HG03432 (cell line): ENCODE measurements around the gene ITPR2.

Experiments
- ATAC-seq: cut with Tn5 transposase; IDR thresholded peaks from one replicate; pipeline ENCODE4 v1.9.1; 2021; ENCODE audit warnings: mild to moderate bottlenecking, moderate library complexity; ENCODE audit not compliant: unreplicated experiment

ITPR2 gene

DNA sequence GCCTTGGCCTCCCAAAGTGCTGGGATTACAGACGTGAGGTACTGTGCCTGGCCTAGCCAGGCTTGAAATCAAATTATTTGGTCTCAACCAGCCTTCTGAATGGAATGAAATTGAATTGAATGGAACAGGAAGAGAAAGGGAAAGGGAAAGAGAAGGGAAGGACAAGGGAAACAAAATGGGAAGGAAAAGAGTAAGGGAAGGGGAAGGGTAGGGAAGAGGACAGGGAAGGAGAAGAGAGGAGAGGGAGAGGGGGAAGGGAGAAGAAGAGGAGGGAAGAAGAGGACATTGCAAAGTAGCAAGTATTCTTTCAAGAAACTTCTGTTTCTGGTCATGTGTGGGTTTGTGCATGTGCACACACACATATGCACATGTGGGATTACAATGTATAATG lies 97.8 kb downstream of the ITPR2 start:
- ATAC-seq, result no peak

DNA sequence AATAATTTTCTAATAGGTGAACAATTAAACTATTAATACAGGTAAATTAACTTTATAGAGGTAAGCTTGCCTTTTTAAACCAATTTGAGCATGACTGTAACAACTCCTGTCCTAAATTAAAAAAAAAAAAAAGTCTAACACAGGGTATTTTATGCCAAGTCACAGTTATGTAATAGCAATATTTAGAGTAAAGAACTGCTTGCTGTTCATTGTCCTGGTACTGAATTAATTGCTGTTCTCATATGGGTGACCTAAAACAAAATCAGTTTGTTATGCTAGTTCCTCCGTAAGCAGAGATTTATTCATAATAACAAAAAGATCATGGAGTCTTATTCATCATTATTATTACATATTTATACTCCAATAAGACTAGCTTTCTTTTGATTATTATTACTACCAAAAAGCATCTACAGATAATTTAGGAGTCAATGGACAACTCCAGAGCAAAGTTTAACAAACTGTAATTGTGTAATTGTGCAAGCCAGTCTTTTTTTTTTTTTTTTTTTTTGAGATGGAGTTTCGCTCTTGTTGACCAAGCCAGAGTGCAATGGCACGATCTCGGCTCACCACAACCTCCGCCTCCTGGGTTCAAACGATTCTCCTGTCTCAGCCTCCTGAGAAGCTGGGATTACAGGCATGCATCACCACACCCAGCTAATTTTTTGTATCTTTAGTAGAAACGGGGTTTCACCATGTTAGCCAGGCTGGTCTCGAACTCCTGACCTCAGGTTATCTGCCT lies 98.3 kb downstream of the ITPR2 start:
- ATAC-seq, result no peak

DNA sequence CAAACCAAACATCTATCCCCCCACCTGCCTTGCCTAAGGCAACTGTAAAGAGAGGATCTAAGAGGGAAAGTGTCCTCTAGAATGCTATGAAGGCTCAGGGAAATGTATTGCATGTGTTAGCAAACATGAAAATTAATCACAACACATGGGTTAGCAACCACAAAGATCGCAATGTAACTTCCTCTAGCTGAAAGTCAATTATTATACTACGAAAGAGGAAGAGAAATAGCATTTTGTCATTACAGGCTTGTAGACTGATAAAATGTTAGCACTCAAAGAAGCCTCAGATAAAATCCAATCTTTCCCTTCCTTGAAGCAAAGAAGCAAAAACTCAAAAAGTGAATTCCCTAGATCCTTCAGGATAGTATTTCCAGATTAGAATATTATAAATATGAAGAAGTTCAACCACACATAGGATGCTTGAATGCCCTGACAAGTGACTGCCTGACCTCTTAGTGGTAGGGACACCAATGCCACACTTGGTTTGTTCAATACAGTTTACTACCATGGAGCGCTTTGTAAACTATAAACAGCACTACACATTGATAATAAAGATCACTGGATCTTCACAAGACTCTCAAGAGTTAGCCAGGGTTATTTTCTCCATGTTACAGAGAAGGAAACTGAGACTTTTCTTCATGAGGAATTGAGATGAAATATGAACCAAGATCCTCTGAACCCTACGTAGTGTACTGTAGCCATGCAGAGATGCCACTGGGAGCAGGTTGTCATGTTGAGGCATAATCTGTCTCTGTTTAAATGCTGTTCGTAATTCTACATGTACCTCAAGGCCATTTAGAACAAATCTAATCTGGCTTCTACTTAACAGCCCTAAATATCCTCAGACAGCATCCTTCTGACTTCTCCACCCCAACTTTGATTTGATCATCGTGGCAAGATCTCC lies 100.7 kb downstream of the ITPR2 start:
- ATAC-seq, result peak; percentile 62

DNA sequence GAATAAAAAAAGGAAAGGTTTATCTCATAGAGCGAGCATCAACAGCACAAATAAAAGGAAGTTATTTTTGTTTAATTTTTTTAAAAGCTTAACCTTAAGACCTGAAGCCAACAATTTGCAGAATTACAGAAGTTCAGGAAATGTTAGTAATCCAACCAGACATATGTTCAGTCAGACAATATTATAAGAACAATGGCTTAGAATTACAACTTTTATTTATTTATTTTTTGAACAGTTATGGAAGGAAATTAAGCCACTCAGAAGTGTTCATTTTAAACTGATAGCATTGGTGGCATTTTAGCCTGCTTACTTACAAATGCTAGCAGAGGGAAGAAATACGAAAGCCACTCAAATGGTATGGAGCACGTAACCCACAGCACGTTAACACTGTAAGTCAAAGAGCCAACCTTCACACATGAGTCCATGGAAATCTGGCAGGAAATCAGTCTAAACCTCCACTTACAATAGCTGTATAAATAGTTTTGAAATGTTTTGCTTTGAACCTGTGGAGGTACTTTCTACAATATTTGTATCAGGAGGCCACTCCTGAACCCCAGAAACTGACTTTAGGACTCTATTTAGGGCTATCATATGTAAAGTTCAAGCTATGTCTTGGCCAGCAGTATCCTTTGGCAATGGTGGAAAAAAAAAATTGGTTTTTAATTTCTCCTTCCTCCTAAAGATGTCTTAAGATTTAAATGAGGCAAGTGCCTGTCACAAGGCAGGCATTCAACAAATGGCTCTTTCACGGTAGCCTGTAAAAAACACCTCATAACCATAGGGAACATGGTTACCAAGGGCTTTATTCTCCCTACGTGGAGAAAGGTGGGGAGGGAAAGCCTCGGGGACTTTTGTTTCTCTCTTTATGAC lies 102.3 kb downstream of the ITPR2 start:
- no peak for ATAC-seq

DNA sequence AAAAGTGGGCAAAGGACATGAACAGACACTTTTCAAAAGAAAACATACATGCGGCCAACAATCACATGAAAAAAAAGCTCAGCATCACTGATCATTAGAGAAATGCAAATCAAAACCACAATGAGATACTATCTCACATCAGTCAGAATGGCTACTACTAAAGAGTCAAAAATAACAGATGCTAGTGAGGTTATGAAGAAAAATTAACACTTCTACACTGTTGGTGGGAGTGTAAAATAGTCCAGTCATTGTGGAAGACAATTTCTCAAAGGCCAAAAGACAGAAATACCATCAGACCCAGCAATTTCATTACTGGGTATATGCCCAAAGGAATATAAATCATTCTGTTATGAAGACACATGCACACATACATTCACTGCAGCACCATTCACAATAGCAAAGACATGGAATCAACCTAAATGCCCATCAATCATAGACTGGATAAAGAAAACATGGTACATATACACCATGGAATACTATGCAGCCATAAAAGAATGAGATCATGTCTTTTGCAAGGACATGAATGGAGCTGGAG lies 103.8 kb downstream of the ITPR2 start:
- ATAC-seq, result peak; percentile 57

DNA sequence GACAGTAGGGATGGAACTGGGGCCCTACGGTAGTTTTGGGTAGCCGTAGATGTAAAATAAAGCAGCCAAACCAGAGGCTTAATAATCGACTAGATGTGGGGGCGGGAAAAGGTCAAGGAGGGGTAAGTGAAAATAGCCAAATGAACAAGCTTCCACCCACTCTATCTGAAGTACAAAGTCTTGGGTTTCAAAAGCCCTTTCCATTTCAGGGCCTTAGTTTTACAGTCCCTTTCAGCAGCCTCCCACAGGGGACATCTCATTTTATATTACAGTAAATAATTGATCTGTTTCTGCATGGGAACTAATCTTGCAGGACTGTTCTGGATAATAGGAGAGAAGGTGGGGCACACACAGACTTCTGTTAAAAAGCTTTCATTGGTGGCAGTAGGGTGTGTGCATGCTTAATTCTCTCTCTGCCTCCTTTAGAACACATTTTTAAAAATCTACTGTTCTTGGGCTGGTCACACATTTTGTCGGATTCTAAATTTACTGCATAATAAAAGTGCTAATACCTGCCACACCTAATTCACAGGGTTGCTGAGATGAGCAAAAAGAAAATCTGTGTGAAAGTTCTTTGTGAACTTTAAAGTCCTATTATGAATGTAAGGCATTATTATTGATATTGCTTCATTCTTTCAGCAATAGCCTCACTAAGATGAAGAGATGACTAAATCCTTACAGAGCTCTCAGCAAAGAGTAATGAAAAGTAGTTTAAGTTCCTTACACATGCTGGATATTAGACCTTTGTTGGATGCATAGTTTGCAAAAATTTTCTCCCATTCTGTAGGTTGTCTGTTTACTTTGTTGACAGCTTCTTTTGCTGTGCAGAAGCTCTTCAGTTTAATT lies 104.6 kb downstream of the ITPR2 start:
- ATAC-seq, result peak; percentile 48

DNA sequence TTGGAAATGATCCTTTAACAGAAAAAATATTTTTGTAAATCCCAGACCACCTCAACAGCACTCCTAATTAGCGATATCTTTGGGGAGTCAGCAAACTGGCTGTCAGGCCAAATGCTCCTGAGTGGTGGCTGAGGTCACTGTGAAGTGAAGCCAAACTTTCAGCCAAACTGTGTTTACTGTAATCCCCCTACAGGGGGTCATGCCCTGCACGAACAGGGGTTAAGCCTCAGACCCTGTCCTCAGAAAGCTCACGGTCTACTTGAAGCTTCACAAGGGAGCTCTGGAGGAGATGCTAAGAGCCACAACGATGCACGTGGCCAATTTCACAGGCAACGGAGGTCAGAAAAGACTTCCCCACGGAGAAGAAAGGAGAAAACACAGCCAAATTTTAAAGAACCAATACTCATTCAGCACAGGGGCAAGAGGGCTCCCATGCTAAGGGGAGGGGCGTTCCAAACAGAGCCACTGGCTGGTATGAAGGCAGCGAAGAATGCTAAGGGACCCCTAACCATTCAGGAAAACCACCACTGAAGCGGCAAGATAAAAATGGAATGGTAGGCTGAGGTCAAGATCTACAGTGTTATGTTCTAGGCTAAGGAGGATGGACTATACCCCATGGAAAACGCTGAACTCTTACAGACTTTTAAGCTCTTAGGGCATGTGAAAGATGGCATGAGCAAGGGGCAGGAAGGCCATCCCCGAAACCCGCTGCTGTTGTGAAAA lies 105.4 kb downstream of the ITPR2 start:
- no peak for ATAC-seq

DNA sequence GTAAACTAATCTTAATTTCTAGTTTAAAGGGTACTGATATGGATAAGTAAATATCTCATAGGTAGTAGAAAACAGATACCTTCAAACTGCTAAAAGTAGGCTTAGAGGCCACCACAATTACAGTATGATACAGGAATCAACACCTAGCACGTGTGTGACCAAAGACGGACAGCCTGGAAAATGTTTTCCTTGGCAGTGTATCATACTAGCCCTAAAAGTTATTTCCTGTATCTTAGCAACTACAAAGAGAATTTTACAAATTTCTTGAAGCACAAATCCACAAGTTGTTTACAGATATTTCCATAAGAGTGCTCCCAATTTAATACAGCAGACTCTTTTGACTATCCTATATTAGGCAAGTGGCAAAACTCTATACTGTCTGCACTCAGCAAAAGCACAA lies 106.0 kb downstream of the ITPR2 start:
- no peak for ATAC-seq

DNA sequence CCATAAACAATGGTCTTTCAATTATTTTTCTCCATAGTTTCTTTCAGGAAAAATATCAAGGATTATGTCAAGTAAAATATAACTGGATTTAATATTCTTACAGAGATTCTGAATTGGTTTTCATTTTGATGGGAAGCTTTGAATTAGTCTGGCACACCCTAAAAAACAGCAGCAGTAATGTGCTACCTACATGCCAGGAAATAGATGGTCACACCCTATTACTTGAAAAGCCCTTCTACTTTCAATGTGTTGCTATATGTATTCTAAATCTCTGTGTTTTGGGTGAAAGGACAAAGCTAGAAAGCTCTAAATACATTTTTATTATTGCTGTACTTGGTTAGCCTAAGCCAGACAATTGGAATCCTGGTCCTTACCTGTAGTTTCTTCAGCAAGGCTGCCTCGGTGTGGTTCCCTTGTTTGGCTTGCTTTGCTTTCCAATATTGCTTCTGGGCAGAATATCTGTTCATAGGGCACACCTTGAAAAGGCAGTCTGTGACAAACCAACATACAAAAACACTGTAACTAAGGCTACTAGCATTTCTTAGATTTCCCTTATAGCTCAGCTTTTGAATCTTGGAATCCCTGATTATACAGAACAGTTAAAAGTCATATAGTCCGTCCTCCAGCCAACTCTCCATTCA lies 107.6 kb downstream of the ITPR2 start:
- ATAC-seq, result no peak

DNA sequence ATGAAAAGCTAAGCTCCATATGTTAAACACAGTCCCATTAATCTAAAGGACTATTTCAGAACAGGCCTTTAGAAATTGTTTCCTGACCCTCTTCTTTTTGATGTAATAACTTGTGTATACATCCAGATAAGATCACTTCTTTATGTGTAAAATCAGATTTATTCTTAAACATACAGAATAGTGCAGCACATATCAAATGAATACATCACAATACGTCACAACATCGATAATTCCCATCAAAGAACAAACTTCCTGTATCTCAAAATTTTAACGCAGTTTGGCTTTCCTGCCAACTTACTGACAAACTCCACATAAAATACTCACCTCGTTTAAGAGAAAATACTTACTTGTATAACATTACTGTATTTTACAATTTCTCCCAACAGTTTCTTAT lies 108.7 kb downstream of the ITPR2 start:
- no peak for ATAC-seq

DNA sequence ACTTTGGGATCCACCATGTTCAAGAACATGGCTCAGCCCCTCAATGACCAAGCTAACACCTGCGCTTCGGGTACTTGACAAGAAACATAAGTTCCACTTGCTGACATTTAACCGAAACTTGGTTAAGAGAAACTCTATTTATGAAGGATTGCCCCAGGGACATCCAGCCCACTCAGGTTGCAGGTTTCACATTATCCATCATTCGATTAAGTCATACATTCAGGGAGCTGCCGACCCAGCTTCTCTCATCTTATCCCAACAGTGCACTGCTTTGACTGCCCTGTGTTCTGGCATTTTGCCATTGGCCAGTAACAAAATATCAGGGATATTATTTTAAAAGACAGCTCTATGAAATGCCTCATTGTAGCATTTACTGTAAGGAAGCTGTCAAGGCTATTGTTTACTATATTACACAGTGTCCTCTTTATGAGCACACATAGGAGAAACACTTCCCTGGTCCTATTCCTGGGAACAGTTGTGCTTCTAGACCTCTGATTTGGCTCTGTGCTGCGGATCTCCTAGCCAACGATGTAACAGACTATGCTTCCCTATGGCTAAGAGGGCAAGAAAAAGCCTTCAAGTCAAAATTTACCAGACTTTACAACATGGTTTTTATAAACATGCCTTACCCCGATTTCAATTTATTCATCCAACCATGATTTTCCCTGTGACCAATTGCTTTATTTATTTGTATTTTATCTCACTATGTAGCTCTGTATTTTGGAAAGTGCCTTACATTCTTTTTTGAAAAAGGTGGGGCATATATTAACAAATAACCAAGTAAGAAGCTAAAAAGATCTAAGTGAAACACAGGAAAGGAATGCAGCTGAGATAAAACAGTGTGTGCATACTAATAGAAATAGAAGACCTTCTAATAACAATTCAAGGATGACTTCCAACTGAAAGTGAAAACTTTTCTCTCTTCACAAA lies 109.3 kb downstream of the ITPR2 start:
- ATAC-seq, result no peak

DNA sequence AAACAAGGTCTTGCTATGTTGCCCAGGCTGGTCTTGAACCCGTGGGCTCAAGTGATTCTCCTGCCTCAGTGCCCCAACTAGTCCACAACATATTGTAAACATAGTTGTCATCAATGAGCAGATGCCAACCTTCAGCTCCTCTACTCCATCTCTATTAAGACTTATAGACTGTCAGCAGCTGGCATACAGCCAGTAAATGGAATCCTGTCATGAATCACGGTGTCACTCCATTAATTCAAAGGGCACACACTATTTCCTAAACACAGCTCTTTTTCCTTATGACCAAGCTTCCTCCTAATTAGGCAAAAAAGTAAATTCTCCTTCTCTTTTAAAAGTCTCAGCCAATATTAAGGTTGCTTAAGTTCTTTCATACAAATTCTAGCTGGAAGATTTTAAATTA lies 111.2 kb downstream of the ITPR2 start:
- ATAC-seq, result no peak

DNA sequence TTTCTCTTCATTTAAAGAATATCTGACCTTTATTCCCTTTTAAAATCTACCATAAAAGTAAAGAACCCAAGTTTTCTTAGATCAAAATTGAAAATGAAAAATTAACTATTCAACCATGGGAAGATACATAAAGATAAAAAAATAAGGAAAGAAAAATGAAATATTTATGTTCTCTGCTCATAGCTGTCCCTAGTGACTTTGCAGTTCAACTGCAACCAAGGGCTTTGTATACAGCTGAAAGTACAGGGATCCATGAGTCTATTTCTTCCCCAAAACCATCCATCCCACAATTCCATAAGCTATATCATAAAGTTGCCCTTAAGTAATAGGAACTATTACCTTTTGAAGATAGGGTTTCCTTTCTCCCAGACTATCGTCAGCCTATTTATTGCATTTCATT lies 113.1 kb downstream of the ITPR2 start:
- no peak for ATAC-seq

DNA sequence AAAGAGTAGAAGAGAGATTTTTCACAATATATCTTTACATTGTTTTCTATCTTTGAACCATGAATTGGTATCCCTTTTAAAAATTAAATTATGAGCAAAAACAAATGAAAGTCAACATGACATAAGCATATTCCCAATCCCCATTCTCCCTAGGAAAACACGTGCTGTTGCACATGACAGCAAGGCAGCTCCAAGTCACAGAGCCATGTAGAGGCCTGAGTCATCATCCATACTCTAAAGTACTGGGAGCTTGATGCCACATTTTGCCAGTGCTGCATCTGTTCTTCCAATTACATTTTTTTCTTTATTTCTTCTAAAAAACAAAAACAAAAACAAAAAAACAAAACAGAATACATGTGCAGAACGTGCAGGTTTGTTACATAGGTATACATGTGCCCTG lies 115.2 kb downstream of the ITPR2 start:
- ATAC-seq, result no peak

DNA sequence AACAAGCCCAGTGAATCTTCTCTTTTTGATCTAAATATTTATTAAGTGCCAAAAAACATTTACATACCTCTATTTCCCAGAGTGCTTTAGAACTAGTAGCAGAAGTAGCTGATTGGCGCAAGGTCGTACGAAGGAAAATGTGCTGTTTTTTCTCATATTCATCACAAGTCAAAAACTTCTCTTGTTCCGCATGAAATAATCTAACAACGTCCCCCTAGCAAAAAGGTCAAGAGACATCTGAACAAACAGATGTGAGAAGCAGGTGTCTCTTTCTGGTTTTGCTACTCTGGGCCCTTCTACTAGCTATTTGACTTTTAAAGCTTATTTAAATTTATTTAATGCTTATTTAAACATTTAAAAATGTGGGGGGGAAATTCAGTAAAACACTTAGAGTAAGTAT lies 117.8 kb downstream of the ITPR2 start:
- no peak for ATAC-seq

DNA sequence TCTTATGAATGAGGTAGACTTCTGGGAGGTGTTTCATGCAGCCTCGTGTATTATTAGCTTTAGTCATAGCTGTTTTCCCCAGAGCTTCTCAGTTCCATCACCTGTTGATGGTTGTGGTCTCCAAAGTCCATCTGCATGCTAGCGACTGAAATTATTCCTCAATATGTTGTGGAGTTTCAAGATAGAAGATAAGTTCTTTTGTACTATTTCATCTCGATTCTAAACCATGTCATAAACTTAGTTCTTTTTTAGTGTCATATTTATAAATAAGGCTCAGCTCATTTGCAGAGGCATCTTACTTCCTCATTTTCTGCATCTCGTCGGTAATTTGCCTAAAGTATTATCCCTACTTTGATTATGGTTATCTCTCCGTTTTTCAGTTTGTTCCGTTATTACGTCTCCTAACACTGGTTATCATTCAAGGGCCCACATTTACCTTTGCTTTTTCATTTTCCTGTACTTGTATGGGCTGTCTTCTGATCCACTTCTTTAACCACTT lies 119.1 kb downstream of the ITPR2 start:
- ATAC-seq, result peak; percentile 89

DNA sequence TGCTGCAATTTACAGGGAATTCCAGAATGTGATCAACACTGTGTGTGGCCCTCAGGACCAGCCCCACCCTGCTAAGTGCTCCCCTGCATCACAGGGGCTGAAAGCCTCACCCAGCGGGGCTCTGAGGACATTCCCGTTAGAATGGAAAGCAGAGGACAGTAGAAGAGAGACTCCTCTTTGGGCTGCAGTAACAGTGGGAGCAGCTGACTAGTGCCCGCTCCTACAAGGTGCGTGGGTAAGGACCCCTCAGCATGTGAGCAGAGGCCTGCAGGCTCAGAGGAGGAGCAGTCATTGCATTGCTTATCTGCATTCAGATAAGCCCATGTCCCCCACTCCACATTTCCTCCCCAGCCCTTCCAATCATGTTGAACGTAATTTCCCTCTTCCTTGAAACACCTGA lies 120.1 kb downstream of the ITPR2 start:
- ATAC-seq, result no peak

DNA sequence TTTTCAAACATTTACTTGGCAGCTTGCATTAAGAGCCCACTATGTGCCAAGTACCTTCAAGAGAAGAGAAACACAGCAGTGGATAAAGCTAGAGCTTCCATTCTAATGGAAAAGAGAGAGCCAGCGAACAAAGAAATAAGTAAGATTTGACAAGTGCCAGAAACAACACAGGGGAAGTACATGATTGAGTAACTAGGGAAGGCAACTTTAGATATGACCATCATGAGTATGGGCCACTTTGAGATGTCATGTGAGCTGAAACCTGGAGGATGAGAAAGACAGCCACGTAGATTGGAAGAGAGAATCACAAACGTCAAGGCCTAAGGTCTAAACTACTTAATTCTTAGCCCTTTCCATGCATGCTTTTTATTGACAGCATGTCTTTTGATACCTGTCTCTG lies 121.4 kb downstream of the ITPR2 start:
- ATAC-seq, result no peak
